HepG2 (cell line): Measurements from ENCODE around the gene EIF4G3. TPM values are rescaled to one million over a fixed set of nuclear protein-coding genes. Genes with fewer than 3 reads are reported as not detected.

ENCODE experiments used
- CAMTA2 ChIP-seq: sonication (generic); formaldehyde crosslinking; IDR thresholded peaks from 2 replicates; pipeline ENCODE4 v1.4.0; 2020; ENCODE audit warnings: mild to moderate bottlenecking, missing genetic modification reagents, borderline replicate concordance
- HNRNPH1 ChIP-seq: fragments of 200-400 bp; formaldehyde crosslinking; optimal IDR thresholded peaks from 2 replicates; pipeline ENCODE3; 2017; ENCODE audit warnings: mild to moderate bottlenecking, low read depth, low read length
- KMT2A ChIP-seq: sonication (generic); formaldehyde crosslinking; IDR thresholded peaks from 2 replicates; pipeline ENCODE4 v1.4.0; 2020; ENCODE audit warnings: missing genetic modification reagents
- RAD51 ChIP-seq: fragments of 450-650 bp; IDR thresholded peaks from 2 replicates; pipeline ENCODE4 v1.6.1; 2016; ENCODE audit warnings: borderline replicate concordance
- SIX1 ChIP-seq: sonication (generic); formaldehyde crosslinking; IDR thresholded peaks from 2 replicates; pipeline ENCODE4 v1.4.0; 2020; ENCODE audit warnings: missing genetic modification reagents, borderline replicate concordance
- SMARCC2 ChIP-seq: fragments of 450-650 bp; IDR thresholded peaks from 2 replicates; pipeline ENCODE4 v1.6.1; 2017; ENCODE audit warnings: antibody characterized with exemption, mild to moderate bottlenecking
- SOX5 ChIP-seq: IDR thresholded peaks from 2 replicates; pipeline ENCODE4 v1.6.1; 2016; ENCODE audit warnings: borderline replicate concordance
- SP4 ChIP-seq: sonication (generic); formaldehyde crosslinking; IDR thresholded peaks from 2 replicates; pipeline ENCODE4 v1.8.1; 2023; ENCODE audit warnings: mild to moderate bottlenecking, missing genetic modification reagents
- THAP7 ChIP-seq: sonication (generic); formaldehyde crosslinking; IDR thresholded peaks from 2 replicates; pipeline ENCODE4 v1.8.1; 2023; ENCODE audit warnings: mild to moderate bottlenecking, missing genetic modification reagents
- ZNF274 ChIP-seq: sonication (generic); formaldehyde crosslinking; IDR thresholded peaks from 2 replicates; pipeline ENCODE4 v1.5.1; 2020; ENCODE audit warnings: mild to moderate bottlenecking, missing genetic modification reagents
- ZNF280B ChIP-seq: sonication (generic); formaldehyde crosslinking; IDR thresholded peaks from 2 replicates; pipeline ENCODE4 v1.5.0; 2020; ENCODE audit warnings: missing genetic modification reagents, mild to moderate bottlenecking, borderline replicate concordance
- ZNF446 ChIP-seq: sonication (generic); formaldehyde crosslinking; IDR thresholded peaks from 2 replicates; pipeline ENCODE4 v1.5.0; 2020; ENCODE audit warnings: mild to moderate bottlenecking, missing genetic modification reagents
- ZNF772 ChIP-seq: sonication (generic); formaldehyde crosslinking; IDR thresholded peaks from 2 replicates; pipeline ENCODE4 v1.5.0; 2020; ENCODE audit warnings: mild to moderate bottlenecking, missing genetic modification reagents
- polyA plus RNA-seq, 8 experiments: library from polyadenylated mRNA; depleted of rRNA in 3 of 8; stranded (reverse) in 7 of 8; unstranded in 1 of 8; fragments of >200 nt; fragmentation: Illumina TruSeq in 4 of 8; extraction: Trizol in 4 of 8; gene quantifications; 2 replicates each; pipeline versions ENCODE4 v1.2.1 to v1.2.3, GENCODE V29; 2011 to 2016; ENCODE audit warnings: low read depth in 4 of 8, missing spikeins in 1 of 8, mixed read lengths in 1 of 8; ENCODE audit not compliant: insufficient read depth in 1 of 8
- total RNA-seq, 5 experiments: library from RNA; depleted of rRNA; stranded (reverse); fragments of >200 nt; fragmentation: Illumina TruSeq; extraction: Trizol; gene quantifications; 2 replicates each; pipeline ENCODE4 v1.2.3, GENCODE V29; 2016; ENCODE audit warnings: low read depth in 1 of 5
- TF ChIP-seq, protein P1 (sequence below): sonication (generic); formaldehyde crosslinking; IDR thresholded peaks from 2 replicates; pipeline ENCODE4 v1.8.0; 2022; ENCODE audit warnings: mild to moderate bottlenecking, missing genetic modification reagents; ENCODE audit not compliant: insufficient replicate concordance
- TF ChIP-seq, protein P2 (sequence below): sonication (generic); formaldehyde crosslinking; IDR thresholded peaks from 2 replicates; pipeline ENCODE4 v1.5.1; 2020; ENCODE audit warnings: missing genetic modification reagents, mild to moderate bottlenecking, borderline replicate concordance
- TF ChIP-seq, protein P3 (sequence below): sonication (generic); formaldehyde crosslinking; conservative IDR thresholded peaks from 2 replicates; pipeline ENCODE4 v1.4.0; 2020; ENCODE audit warnings: missing genetic modification reagents
- TF ChIP-seq, protein P4 (sequence below): IDR thresholded peaks from 2 replicates; pipeline ENCODE4 v1.6.1; 2018; ENCODE audit warnings: missing genetic modification reagents, mild to moderate bottlenecking, missing compliant biosample characterization
- TF ChIP-seq, protein P5 (sequence below): IDR thresholded peaks from 2 replicates; pipeline ENCODE4 v1.6.1; 2016; ENCODE audit warnings: missing compliant biosample characterization, missing genetic modification reagents, borderline replicate concordance

Gene EIF4G3
- total and polyA plus RNA-seq, 2 of the 13 experiments (the other 11 are each of a cell fraction or from before 2014, with no cell fraction given) = 22.2 to 27.6 TPM

DNA sequence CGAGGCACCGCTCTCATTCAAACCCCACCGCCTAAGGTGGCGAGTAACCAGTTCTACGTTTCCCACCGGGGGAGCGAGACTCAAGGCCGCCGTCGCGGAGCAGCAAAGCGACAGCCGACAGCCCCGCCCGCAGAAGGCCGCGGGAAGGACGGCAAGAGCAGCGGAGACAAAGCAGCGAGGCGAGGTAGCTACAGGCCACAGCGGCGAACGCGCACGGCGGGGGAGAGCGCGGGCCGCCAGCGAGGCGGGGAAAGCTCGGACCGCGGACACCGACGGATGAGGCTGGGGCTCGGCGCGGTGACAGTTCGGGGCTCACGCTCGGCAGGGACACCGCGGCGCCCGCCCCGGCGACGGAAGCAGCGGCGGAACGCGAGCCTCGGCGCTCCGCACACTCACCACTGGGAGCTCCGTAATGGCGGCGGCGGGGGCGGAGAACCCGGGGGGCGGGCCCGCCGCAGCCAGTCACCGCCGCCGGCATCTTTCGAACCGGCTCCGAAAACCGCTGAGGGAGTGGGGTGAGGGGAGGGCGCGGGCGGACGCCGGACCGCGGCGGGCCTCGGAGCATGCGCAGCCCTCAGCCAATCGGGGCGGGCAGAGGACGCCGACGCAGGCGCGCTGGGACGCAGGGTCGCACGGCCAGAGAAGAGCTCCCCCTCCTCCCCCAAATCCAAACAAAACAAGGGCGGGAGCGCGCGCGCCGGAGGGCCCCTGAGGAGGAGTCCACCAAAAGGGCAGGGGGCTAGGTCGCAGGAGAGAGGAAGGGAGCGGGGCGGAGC, 390.3 kb downstream of the EIF4G3 start (continued):
- TF ChIP-seq, protein P1, sequence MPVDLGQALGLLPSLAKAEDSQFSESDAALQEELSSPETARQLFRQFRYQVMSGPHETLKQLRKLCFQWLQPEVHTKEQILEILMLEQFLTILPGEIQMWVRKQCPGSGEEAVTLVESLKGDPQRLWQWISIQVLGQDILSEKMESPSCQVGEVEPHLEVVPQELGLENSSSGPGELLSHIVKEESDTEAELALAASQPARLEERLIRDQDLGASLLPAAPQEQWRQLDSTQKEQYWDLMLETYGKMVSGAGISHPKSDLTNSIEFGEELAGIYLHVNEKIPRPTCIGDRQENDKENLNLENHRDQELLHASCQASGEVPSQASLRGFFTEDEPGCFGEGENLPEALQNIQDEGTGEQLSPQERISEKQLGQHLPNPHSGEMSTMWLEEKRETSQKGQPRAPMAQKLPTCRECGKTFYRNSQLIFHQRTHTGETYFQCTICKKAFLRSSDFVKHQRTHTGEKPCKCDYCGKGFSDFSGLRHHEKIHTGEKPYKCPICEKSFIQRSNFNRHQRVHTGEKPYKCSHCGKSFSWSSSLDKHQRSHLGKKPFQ (CRISPR knock-in tag) = peak; percentile 84
- TF ChIP-seq, protein P2, sequence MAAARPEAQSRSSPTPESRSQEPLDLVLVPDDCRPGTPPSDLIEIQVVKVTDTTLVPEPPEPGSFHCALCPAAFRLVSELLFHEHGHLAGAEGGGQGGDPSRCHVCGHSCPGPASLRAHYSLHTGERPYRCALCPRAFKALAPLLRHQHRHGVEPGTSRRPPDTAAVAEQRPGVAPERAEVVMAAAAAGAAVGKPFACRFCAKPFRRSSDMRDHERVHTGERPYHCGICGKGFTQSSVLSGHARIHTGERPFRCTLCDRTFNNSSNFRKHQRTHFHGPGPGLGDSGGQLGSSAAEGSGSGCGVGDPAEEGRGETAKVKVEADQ (CRISPR knock-in tag) = no peak; the same call in 1 of the 2 replicates
- TF ChIP-seq CAMTA2 (CRISPR knock-in tag) (peak; percentile 95), HNRNPH1 (no peak), ZNF274 (CRISPR knock-in tag) (peak; percentile 92), ZNF772 (CRISPR knock-in tag) (peak; percentile 35; the same call in 1 of the 2 replicates), ZNF446 (peak; percentile 83), SMARCC2 (no peak), RAD51 (no peak), SOX5 (CRISPR knock-in tag) (peak; percentile 21; the same call in 1 of the 2 replicates), KMT2A (CRISPR knock-in tag) (peak; percentile 92), SIX1 (CRISPR knock-in tag) (no peak), ZNF280B (CRISPR knock-in tag) (peak; percentile 86), THAP7 (0 out of 2 replicates have a peak, but pooled peaks have one; percentile 17), SP4 (CRISPR knock-in tag) (no peak; the same call in 1 of the 2 replicates)
- TF ChIP-seq, protein P3, sequence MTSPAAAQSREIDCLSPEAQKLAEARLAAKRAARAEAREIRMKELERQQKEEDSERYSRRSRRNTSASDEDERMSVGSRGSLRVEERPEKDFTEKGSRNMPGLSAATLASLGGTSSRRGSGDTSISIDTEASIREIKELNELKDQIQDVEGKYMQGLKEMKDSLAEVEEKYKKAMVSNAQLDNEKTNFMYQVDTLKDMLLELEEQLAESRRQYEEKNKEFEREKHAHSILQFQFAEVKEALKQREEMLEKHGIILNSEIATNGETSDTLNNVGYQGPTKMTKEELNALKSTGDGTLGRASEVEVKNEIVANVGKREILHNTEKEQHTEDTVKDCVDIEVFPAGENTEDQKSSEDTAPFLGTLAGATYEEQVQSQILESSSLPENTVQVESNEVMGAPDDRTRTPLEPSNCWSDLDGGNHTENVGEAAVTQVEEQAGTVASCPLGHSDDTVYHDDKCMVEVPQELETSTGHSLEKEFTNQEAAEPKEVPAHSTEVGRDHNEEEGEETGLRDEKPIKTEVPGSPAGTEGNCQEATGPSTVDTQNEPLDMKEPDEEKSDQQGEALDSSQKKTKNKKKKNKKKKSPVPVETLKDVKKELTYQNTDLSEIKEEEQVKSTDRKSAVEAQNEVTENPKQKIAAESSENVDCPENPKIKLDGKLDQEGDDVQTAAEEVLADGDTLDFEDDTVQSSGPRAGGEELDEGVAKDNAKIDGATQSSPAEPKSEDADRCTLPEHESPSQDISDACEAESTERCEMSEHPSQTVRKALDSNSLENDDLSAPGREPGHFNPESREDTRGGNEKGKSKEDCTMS (CRISPR knock-in tag) = no peak
- TF ChIP-seq, protein P4, sequence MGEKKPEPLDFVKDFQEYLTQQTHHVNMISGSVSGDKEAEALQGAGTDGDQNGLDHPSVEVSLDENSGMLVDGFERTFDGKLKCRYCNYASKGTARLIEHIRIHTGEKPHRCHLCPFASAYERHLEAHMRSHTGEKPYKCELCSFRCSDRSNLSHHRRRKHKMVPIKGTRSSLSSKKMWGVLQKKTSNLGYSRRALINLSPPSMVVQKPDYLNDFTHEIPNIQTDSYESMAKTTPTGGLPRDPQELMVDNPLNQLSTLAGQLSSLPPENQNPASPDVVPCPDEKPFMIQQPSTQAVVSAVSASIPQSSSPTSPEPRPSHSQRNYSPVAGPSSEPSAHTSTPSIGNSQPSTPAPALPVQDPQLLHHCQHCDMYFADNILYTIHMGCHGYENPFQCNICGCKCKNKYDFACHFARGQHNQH (CRISPR knock-in tag) = peak; percentile 20; the same call in 1 of the 2 replicates
- TF ChIP-seq, protein P5, sequence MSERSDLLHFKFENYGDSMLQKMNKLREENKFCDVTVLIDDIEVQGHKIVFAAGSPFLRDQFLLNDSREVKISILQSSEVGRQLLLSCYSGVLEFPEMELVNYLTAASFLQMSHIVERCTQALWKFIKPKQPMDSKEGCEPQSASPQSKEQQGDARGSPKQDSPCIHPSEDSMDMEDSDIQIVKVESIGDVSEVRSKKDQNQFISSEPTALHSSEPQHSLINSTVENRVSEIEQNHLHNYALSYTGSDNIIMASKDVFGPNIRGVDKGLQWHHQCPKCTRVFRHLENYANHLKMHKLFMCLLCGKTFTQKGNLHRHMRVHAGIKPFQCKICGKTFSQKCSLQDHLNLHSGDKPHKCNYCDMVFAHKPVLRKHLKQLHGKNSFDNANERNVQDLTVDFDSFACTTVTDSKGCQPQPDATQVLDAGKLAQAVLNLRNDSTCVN (CRISPR knock-in tag) = no peak
